ENCODE measurements around the gene MED8. TPM values are rescaled to one million over a fixed set of nuclear protein-coding genes. Genes with fewer than 3 reads are reported as not detected.
A peak's percentile ranks its signal among the peaks of the same experiment; 100 is the strongest.

MED8 gene
- total and polyA plus RNA-seq, 12 donors: 17.3 to 79.1 (median 32.3) TPM

DNA sequence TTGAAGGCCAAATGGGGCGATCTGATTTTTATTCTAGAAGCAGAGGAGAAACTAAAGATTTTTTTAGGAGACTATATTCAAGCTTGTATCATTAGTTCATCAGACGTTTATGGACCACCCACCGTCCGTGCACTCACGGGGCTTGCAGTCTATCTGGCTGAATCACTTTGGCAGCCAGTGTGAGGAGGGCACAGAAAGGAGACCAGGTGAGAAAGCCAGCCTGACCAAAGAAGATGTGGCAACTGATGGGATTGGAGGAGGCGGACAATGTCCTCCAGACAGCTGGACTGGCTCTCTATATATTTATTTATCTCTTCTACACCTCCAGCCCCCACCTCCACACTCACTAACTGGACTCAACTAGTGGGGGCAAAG, 21.0 kb downstream of the MED8 start:
- intact Hi-C loops (cut with DNase I): no loop called here
- H3K9me3 ChIP-seq (replicated peaks in 1 of 3): no peaks in the 10 kb centered on the region

GRCh38 chr1:43367904-43368645, 21.5 kb downstream of the MED8 start, which contains the start of gene ELOVL1:
Gene ELOVL1 (minus strand): TSS chr1:43368011. CDS start chr1:43365609, 2,402 bp downstream.
- Histone ChIP-seq H3K9me3 (replicated peaks in 1 of 3) (no peaks in the 10 kb centered on the region), H3K36me3 (replicated peaks in 1 of 2) (peaks cover 0 to 24% of the 10 kb centered on the region in 2 donors), H3K27me3 (no peaks in the 10 kb centered on the region), H3K4me1 (replicated peaks in 1 of 2) (peaks cover 15 to 27% of the 10 kb centered on the region in 2 donors), H3K4me3 (peak within 1 kb of the TSS; percentile 45 to 94 (median 54)), H3K27ac (peak within 1 kb of the TSS; percentile 48 to 93 (median 90))
- DNase-seq: peak; percentile 91 to 94 (median 93)
- TF ChIP-seq POLR2A (IDR thresholded peaks at IDR 0.05): peak; percentile 61 to 89
- TF ChIP-seq CTCF (IDR thresholded peaks at IDR 0.05): peak in 3 of 6 experiments; percentile 2 to 9 (median 7)
- WGBS, 4 donors: 0 to 3% (median 0%) methylated on average over 7 to 58 of the region's 58 CpGs
- intact Hi-C loops (cut with DNase I): no loop called here

More for the DNA sequence above, 21.0 kb downstream of the MED8 start:
- 17 to 20% (median 19%) methylated on average over 6 of the region's 6 CpGs for WGBS, 4 donors
- Histone ChIP-seq H3K27ac (peak overlapping the region; percentile 48 to 93 (median 90)), H3K4me1 (replicated peaks in 1 of 2) (peaks cover 15 to 33% of the 10 kb centered on the region in 2 donors), H3K27me3 (no peaks in the 10 kb centered on the region), H3K4me3 (peak overlapping the region in 1 of 4 donors; percentile 94), H3K36me3 (replicated peaks in 1 of 2) (peaks cover 0 to 18% of the 10 kb centered on the region in 2 donors)
- no peak for TF ChIP-seq CTCF (IDR thresholded peaks at IDR 0.05)
- TF ChIP-seq POLR2A (IDR thresholded peaks at IDR 0.05): no peak
- DNase-seq: peak in 1 of 7 donors; percentile 57

- peaks cover 15 to 22% of the 10 kb centered on the region in 2 donors for H3K4me1 ChIP-seq (replicated peaks in 1 of 2)
- peak in 1 of 6 experiments; percentile 10 for TF ChIP-seq CTCF (IDR thresholded peaks at IDR 0.05)
- no peak for TF ChIP-seq POLR2A (IDR thresholded peaks at IDR 0.05)
- H3K9me3 ChIP-seq (replicated peaks in 1 of 3): no peaks in the 10 kb centered on the region
- H3K27me3 ChIP-seq: no peaks in the 10 kb centered on the region
- 1 to 11% (median 3%) methylated on average over 13 to 48 of the region's 48 CpGs for WGBS, 4 donors
- peak overlapping the region in 4 of 5 donors; percentile 65 to 93 (median 80) for H3K27ac ChIP-seq
- H3K36me3 ChIP-seq (replicated peaks in 1 of 2): peaks cover 0 to 32% of the 10 kb centered on the region in 2 donors
- intact Hi-C loops (cut with DNase I): no loop called here
- peak in 5 of 7 donors; percentile 31 to 57 (median 36) for DNase-seq
- peak overlapping the region; percentile 45 to 94 (median 54) for H3K4me3 ChIP-seq
Observed at GRCh38 chr1:43367026-43367903, 22.3 kb downstream of the MED8 start.

- Histone ChIP-seq H3K27me3 (no peaks in the 10 kb centered on the region), H3K4me3 (peak overlapping the region; percentile 45 to 94 (median 54)), H3K36me3 (replicated peaks in 1 of 2) (peaks cover 0 to 38% of the 10 kb centered on the region in 2 donors), H3K4me1 (replicated peaks in 1 of 2) (peaks cover 15 to 22% of the 10 kb centered on the region in 2 donors), H3K9me3 (replicated peaks in 1 of 3) (no peaks in the 10 kb centered on the region), H3K27ac (peak overlapping the region in 3 of 5 donors; percentile 38 to 93 (median 91))
- TF ChIP-seq CTCF (IDR thresholded peaks at IDR 0.05) (no peak), POLR2A (IDR thresholded peaks at IDR 0.05) (no peak)
- 10 to 64% (median 25%) methylated on average over 2 to 5 of the region's 5 CpGs for WGBS, 4 donors
- peak in 1 of 7 donors; percentile 53 for DNase-seq
- intact Hi-C loops (cut with DNase I): no loop called here
Observed at GRCh38 chr1:43366601-43367025, 23.0 kb downstream of the MED8 start.
